ENCODE results near the gene BBS9.

DNA sequence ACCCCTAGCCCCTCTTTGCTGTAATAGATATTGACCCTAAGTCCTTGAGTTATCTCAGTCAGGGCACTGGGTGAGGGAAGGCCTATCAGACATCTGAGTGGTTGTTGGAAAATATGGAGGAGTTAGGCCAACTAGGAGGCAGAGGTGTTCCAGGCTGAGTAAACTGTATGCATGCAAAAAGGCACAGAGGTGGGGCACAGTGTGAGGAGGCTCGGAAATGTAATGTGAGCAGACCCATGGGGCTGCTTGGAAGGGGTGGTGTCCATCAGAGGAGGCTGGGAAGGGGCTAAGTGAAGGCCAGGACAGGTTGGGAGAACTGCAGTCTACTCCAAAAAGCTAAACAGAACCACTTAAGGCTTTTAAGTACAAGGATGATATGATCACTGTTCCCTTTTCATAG lies 452.7 kb downstream of the BBS9 start:
- TF ChIP-seq, protein P1, sequence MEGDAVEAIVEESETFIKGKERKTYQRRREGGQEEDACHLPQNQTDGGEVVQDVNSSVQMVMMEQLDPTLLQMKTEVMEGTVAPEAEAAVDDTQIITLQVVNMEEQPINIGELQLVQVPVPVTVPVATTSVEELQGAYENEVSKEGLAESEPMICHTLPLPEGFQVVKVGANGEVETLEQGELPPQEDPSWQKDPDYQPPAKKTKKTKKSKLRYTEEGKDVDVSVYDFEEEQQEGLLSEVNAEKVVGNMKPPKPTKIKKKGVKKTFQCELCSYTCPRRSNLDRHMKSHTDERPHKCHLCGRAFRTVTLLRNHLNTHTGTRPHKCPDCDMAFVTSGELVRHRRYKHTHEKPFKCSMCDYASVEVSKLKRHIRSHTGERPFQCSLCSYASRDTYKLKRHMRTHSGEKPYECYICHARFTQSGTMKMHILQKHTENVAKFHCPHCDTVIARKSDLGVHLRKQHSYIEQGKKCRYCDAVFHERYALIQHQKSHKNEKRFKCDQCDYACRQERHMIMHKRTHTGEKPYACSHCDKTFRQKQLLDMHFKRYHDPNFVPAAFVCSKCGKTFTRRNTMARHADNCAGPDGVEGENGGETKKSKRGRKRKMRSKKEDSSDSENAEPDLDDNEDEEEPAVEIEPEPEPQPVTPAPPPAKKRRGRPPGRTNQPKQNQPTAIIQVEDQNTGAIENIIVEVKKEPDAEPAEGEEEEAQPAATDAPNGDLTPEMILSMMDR (conservative IDR thresholded peaks at IDR 0.05; ENCODE audit: low read length): no peak
- TF ChIP-seq EZH2phosphoT487 (IDR thresholded peaks at IDR 0.05; ENCODE audit: borderline replicate concordance): no peak

Measured in Loucy (cell line).